HepG2 (cell line): Measurements from ENCODE around the gene PDE6C. TPM values are rescaled to one million over a fixed set of nuclear protein-coding genes. Genes with fewer than 3 reads are reported as not detected.

Experiments used
- ARNTL ChIP-seq: sonication (generic); formaldehyde crosslinking; IDR thresholded peaks from 2 replicates; pipeline ENCODE4 v1.4.0; 2020; ENCODE audit warnings: mild to moderate bottlenecking, missing genetic modification reagents
- DBP ChIP-seq: sonication (generic); formaldehyde crosslinking; IDR thresholded peaks from 2 replicates; pipeline ENCODE4 v1.4.0; 2020; ENCODE audit warnings: missing genetic modification reagents; ENCODE audit errors: not compliant biosample characterization
- ELF3 ChIP-seq: IDR thresholded peaks from 2 replicates; pipeline ENCODE4 v1.6.1; 2016; ENCODE audit warnings: missing genetic modification reagents, missing compliant biosample characterization
- FOXC1 ChIP-seq: sonication (generic); formaldehyde crosslinking; IDR thresholded peaks from 2 replicates; pipeline ENCODE4 v1.8.0; 2022; ENCODE audit warnings: mild to moderate bottlenecking, missing genetic modification reagents, borderline replicate concordance
- FOXP4 ChIP-seq: sonication (generic); formaldehyde crosslinking; IDR thresholded peaks from 2 replicates; pipeline ENCODE4 v1.4.0; 2020; ENCODE audit warnings: missing genetic modification reagents
- MXD4 ChIP-seq: IDR thresholded peaks from 2 replicates; pipeline ENCODE4 v1.6.1; 2016; ENCODE audit warnings: mild to moderate bottlenecking, missing biosample characterization, missing genetic modification reagents
- PRDM15 ChIP-seq: sonication (generic); formaldehyde crosslinking; IDR thresholded peaks from 2 replicates; pipeline ENCODE4 v1.4.0; 2020; ENCODE audit warnings: missing genetic modification reagents
- SMAD1 ChIP-seq: sonication (generic); formaldehyde crosslinking; IDR thresholded peaks from 2 replicates; pipeline ENCODE4 v1.4.0; 2020; ENCODE audit warnings: missing genetic modification reagents, low read depth, mild to moderate bottlenecking, borderline replicate concordance
- ZBTB14 ChIP-seq: sonication (generic); formaldehyde crosslinking; IDR thresholded peaks from 2 replicates; pipeline ENCODE4 v1.4.0; 2020; ENCODE audit warnings: missing genetic modification reagents
- ZBTB4 ChIP-seq: sonication (generic); formaldehyde crosslinking; IDR thresholded peaks from 2 replicates; pipeline ENCODE4 v1.4.0; 2020; ENCODE audit warnings: missing genetic modification reagents, mild to moderate bottlenecking, borderline replicate concordance
- ZFP36 ChIP-seq: fragments of 150-350 bp; IDR thresholded peaks from 2 replicates; pipeline ENCODE4 v1.6.1; 2018; ENCODE audit warnings: borderline replicate concordance, low read length, low read depth; ENCODE audit not compliant: partially characterized antibody
- ZNF33A ChIP-seq: sonication (generic); formaldehyde crosslinking; IDR thresholded peaks from 2 replicates; pipeline ENCODE4 v1.5.1; 2020; ENCODE audit warnings: missing genetic modification reagents, mild to moderate bottlenecking, moderate library complexity, borderline replicate concordance
- ZNF350 ChIP-seq: sonication (generic); formaldehyde crosslinking; IDR thresholded peaks from 2 replicates; pipeline ENCODE4 v1.4.0; 2020; ENCODE audit warnings: mild to moderate bottlenecking, low read depth, missing genetic modification reagents, borderline replicate concordance
- ZNF678 ChIP-seq: sonication (generic); formaldehyde crosslinking; IDR thresholded peaks from 2 replicates; pipeline ENCODE4 v1.4.0; 2020; ENCODE audit warnings: mild to moderate bottlenecking, missing genetic modification reagents
- ZNF766 ChIP-seq: sonication (generic); formaldehyde crosslinking; IDR thresholded peaks from 2 replicates; pipeline ENCODE4 v1.5.0; 2020; ENCODE audit warnings: missing genetic modification reagents, borderline replicate concordance
- ZNF879 ChIP-seq: sonication (generic); formaldehyde crosslinking; IDR thresholded peaks from 2 replicates; pipeline ENCODE4 v1.8.1; 2023; ENCODE audit warnings: missing genetic modification reagents
- polyA plus RNA-seq, 8 experiments: library from polyadenylated mRNA; depleted of rRNA in 3 of 8; stranded (reverse) in 7 of 8; unstranded in 1 of 8; fragments of >200 nt; fragmentation: Illumina TruSeq in 4 of 8; extraction: Trizol in 4 of 8; gene quantifications; 2 replicates each; pipeline versions ENCODE4 v1.2.1 to v1.2.3, GENCODE V29; 2011 to 2016; ENCODE audit warnings: low read depth in 4 of 8, missing spikeins in 1 of 8, mixed read lengths in 1 of 8; ENCODE audit not compliant: insufficient read depth in 1 of 8
- total RNA-seq, 5 experiments: library from RNA; depleted of rRNA; stranded (reverse); fragments of >200 nt; fragmentation: Illumina TruSeq; extraction: Trizol; gene quantifications; 2 replicates each; pipeline ENCODE4 v1.2.3, GENCODE V29; 2016; ENCODE audit warnings: low read depth in 1 of 5

PDE6C gene
- total and polyA plus RNA-seq, 2 of the 13 experiments (the other 11 are each of a cell fraction or from before 2014, with no cell fraction given): 0.64 TPM; not detected in 1

- TF ChIP-seq DBP (CRISPR knock-in tag) (no peak), FOXC1 (peak; percentile 74), ZBTB4 (CRISPR knock-in tag) (peak; percentile 84; the same call in 1 of the 2 replicates), SMAD1 (CRISPR knock-in tag) (peak; percentile 99; the same call in 1 of the 2 replicates), ZNF879 (CRISPR knock-in tag) (no peak), ARNTL (CRISPR knock-in tag) (peak; percentile 57; the same call in 1 of the 2 replicates), ZNF350 (CRISPR knock-in tag) (peak; percentile 98), ZNF678 (CRISPR knock-in tag) (peak; percentile 47; the same call in 1 of the 2 replicates), ZNF766 (CRISPR knock-in tag) (peak; percentile 77; the same call in 1 of the 2 replicates), FOXP4 (peak; percentile 64), ELF3 (peak; percentile 77), ZBTB14 (no peak), PRDM15 (CRISPR knock-in tag) (no peak), ZNF33A (no peak), ZFP36 (peak; percentile 58), MXD4 (CRISPR knock-in tag) (0 out of 2 replicates have a peak, but pooled peaks have one; percentile 62)
Observed at GRCh38 chr10:93702210-93703001, 90.1 kb downstream of the PDE6C start, which contains the start of gene FRA10AC1 (continued).
